Keratinocyte (primary cell): ENCODE data around the gene PAPPA2. TPM values are rescaled to one million over a fixed set of nuclear protein-coding genes. Genes with fewer than 3 reads are reported as not detected.

Experiments
- DNase-seq: peaks from one replicate; pipeline ENCODE4 v3.0.0-alpha.2; 2011; ENCODE audit warnings: low read depth, missing footprints, low spot score
- FAIRE-seq: peaks from 2 replicates; lab custom pipeline; 2011; peaks lifted over from hg19 to GRCh38; lab: Jason Lieb, UNC
- H2AFZ ChIP-seq: 2 replicates; pipeline ENCODE4 v1.6.0; 2012; ENCODE audit warnings: low read length, control low read depth, inconsistent platforms; ENCODE audit not compliant: control insufficient read depth
- H3K27ac ChIP-seq: 2 replicates; pipeline ENCODE4 v1.5.1; 2011; ENCODE audit warnings: low read length; ENCODE audit not compliant: control insufficient read depth, insufficient read depth
- H3K27me3 ChIP-seq: 3 replicates; pipeline ENCODE4 v1.6.0; 2011; ENCODE audit warnings: low read length; ENCODE audit not compliant: control insufficient read depth, insufficient read depth; ENCODE audit errors: extremely low read depth
- H3K36me3 ChIP-seq, 2 experiments: 2 replicates in 1 of 2; 3 replicates in 1 of 2; pipeline ENCODE4 v1.5.1; 2011; ENCODE audit warnings: low read length in 2 of 2, mild to moderate bottlenecking in 1 of 2; ENCODE audit not compliant: control insufficient read depth in 2 of 2, insufficient read depth in 2 of 2; ENCODE audit errors: extremely low read depth in 1 of 2
- H3K4me1 ChIP-seq: 3 replicates; pipeline ENCODE4 v1.5.1; 2011; ENCODE audit warnings: low read length; ENCODE audit not compliant: control insufficient read depth, insufficient read depth; ENCODE audit errors: extremely low read depth
- H3K4me2 ChIP-seq: 3 replicates; pipeline ENCODE4 v1.6.0; 2011; ENCODE audit warnings: low read depth, low read length; ENCODE audit not compliant: control insufficient read depth, insufficient read depth; ENCODE audit errors: extremely low read depth
- H3K4me3 ChIP-seq, 3 experiments: fragments of 200-600 bp in 1 of 3; sonication (generic) in 1 of 3; 2 replicates in 2 of 3; 3 replicates in 1 of 3; pipeline ENCODE4 v1.5.1; 2011 to 2016; ENCODE audit warnings: low read length in 3 of 3, mild to moderate bottlenecking in 3 of 3, control low read depth in 2 of 3, inconsistent platforms in 1 of 3, low read depth in 1 of 3, mixed read lengths in 1 of 3, mixed run types in 1 of 3, moderate library complexity in 1 of 3; ENCODE audit not compliant: control insufficient read depth in 2 of 3, insufficient read depth in 2 of 3; ENCODE audit errors: extremely low read depth in 1 of 3
- H3K79me2 ChIP-seq: 2 replicates; pipeline ENCODE4 v1.6.0; 2012; ENCODE audit warnings: low read length; ENCODE audit not compliant: control insufficient read depth, insufficient read depth
- H3K9ac ChIP-seq: 3 replicates; pipeline ENCODE4 v1.6.0; 2011; ENCODE audit warnings: low read length; ENCODE audit not compliant: control insufficient read depth, insufficient read depth; ENCODE audit errors: extremely low read depth
- H3K9me1 ChIP-seq: 3 replicates; pipeline ENCODE4 v1.6.0; 2011; ENCODE audit warnings: low read length; ENCODE audit not compliant: control insufficient read depth, insufficient read depth; ENCODE audit errors: extremely low read depth
- H3K9me3 ChIP-seq: 2 replicates; pipeline ENCODE4 v1.5.1; 2012; ENCODE audit warnings: low read depth, low read length; ENCODE audit not compliant: control insufficient read depth
- H4K20me1 ChIP-seq: 3 replicates; pipeline ENCODE4 v1.6.0; 2011; ENCODE audit warnings: low read length; ENCODE audit not compliant: control insufficient read depth, insufficient read depth; ENCODE audit errors: extremely low read depth
- EZH2 ChIP-seq: IDR thresholded peaks from one replicate; pipeline ENCODE4 v1.6.1; 2012; ENCODE audit warnings: inconsistent platforms, mild to moderate bottlenecking, low read length, moderate library complexity
- dilution Hi-C: fragments of 300-500 bp; cut with MboI; formaldehyde crosslinking; loops from one replicate; pipeline ENCODE4 v1.7.0; 2020; ENCODE audit warnings: low sequenced_read_pairs; ENCODE audit not compliant: extremely low pct_ligation_motif_present
- polyA plus RNA-seq, 5 experiments: library from polyadenylated mRNA; depleted of rRNA in 3 of 5; stranded (reverse) in 3 of 5; stranded (forward) in 1 of 5; unstranded in 1 of 5; fragments of >200 nt; gene quantifications; 1 replicate in 1 of 5; 2 replicates in 3 of 5; 3 replicates in 1 of 5; pipeline versions ENCODE4 v1.2.1 to v1.2.3, GENCODE V29; 2011 to 2012; ENCODE audit warnings: missing spikeins in 2 of 5, low read depth in 1 of 5, low replicate concordance in 1 of 5
- TF ChIP-seq, protein P1 (sequence below), 3 experiments: IDR thresholded peaks in 1 of 3; conservative IDR thresholded peaks in 1 of 3; optimal IDR thresholded peaks in 1 of 3; 2 replicates in 2 of 3; 3 replicates in 1 of 3; pipeline versions ENCODE3 to v1.5.1; 2011; ENCODE audit warnings: low read length in 3 of 3, mild to moderate bottlenecking in 3 of 3, moderate library complexity in 2 of 3, control low read depth in 1 of 3, inconsistent platforms in 1 of 3; ENCODE audit not compliant: insufficient read depth in 2 of 3; ENCODE audit errors: extremely low read depth in 1 of 3

Gene PAPPA2
- polyA plus RNA-seq, 1 donor (not counting 4 experiments of a cell fraction or from before 2014, with no cell fraction given) = 0.07 TPM

DNA sequence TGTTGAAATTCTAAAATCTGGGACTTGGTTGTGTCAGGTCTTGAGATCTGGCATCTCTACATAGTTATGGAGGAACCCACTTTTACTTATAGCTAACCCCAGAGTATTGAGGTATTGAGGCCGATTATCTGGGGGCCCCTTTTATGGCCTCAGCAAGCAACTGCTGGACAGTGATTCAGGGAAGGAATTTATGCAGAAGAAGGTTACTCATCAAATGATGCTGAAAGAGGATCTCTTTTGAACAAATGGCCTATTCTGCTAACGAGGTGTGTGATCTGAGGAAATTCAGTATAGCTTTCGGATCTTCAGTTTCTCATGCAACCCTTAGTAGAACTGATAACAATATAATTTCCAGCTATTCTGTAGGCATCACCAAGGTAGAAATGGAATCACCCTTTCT is 239.9 kb downstream of the PAPPA2 start:
- Histone ChIP-seq H4K20me1 (no peaks in the 10 kb centered on the region), H3K36me3 (no peaks in the 10 kb centered on the region), H3K4me1 (no peaks in the 10 kb centered on the region), H3K79me2 (no peaks in the 10 kb centered on the region), H3K27me3 (no peaks in the 10 kb centered on the region), H3K9me1 (no peaks in the 10 kb centered on the region), H2AFZ (no peak overlapping the region), H3K9me3 (no peaks in the 10 kb centered on the region), H3K4me3 (no peak overlapping the region), H3K9ac (no peak overlapping the region), H3K4me2 (no peak overlapping the region), H3K27ac (no peak overlapping the region)
- TF ChIP-seq, protein P1, sequence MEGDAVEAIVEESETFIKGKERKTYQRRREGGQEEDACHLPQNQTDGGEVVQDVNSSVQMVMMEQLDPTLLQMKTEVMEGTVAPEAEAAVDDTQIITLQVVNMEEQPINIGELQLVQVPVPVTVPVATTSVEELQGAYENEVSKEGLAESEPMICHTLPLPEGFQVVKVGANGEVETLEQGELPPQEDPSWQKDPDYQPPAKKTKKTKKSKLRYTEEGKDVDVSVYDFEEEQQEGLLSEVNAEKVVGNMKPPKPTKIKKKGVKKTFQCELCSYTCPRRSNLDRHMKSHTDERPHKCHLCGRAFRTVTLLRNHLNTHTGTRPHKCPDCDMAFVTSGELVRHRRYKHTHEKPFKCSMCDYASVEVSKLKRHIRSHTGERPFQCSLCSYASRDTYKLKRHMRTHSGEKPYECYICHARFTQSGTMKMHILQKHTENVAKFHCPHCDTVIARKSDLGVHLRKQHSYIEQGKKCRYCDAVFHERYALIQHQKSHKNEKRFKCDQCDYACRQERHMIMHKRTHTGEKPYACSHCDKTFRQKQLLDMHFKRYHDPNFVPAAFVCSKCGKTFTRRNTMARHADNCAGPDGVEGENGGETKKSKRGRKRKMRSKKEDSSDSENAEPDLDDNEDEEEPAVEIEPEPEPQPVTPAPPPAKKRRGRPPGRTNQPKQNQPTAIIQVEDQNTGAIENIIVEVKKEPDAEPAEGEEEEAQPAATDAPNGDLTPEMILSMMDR (optimal IDR thresholded peaks at IDR 0.05 in 1 of 3, IDR thresholded peaks at IDR 0.05 in 1 of 3, conservative IDR thresholded peaks at IDR 0.05 in 1 of 3; ENCODE audit: extremely low read depth in 1 of 3, insufficient read depth in 2 of 3, low read length in 3 of 3) = no peak
- no peak for TF ChIP-seq EZH2
- FAIRE-seq = no peak
- dilution Hi-C loops = no loop called here
- DNase-seq = no peak

DNA sequence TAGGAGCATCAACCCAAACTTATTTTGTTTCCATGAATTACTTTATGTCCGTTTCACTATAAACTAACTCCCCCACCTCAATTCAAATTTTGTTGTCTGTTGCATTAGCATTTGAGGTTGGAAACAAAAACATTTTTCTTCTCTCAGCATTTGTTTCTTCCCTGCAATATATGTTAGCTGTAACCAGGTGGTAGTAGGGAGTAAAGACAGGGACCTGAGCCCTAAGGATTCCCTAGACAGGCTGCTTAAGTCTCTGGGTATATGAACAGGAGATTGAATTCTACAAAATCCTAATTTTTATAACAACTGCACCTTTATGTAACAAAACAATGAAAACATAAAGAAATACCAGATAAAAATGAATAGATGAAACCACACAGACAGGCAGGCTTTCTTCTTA is 242.6 kb downstream of the PAPPA2 start:
- no peak for FAIRE-seq
- H3K36me3 ChIP-seq = no peaks in the 10 kb centered on the region

More for the DNA sequence above, 242.6 kb downstream of the PAPPA2 start:
- H3K27me3 ChIP-seq = no peaks in the 10 kb centered on the region
- no peaks in the 10 kb centered on the region for H3K4me1 ChIP-seq
- H3K9me1 ChIP-seq = no peaks in the 10 kb centered on the region
- no peaks in the 10 kb centered on the region for H3K9me3 ChIP-seq
- H3K4me2 ChIP-seq = no peak overlapping the region
- H3K27ac ChIP-seq = no peak overlapping the region
- H3K4me3 ChIP-seq = no peak overlapping the region
- no peak overlapping the region for H2AFZ ChIP-seq
- TF ChIP-seq, protein P1 (optimal IDR thresholded peaks at IDR 0.05 in 1 of 3, IDR thresholded peaks at IDR 0.05 in 1 of 3, conservative IDR thresholded peaks at IDR 0.05 in 1 of 3; ENCODE audit: extremely low read depth in 1 of 3, insufficient read depth in 2 of 3, low read length in 3 of 3) = no peak
- no peak for TF ChIP-seq EZH2
- no peaks in the 10 kb centered on the region for H4K20me1 ChIP-seq
- H3K79me2 ChIP-seq = no peaks in the 10 kb centered on the region
- no peak for DNase-seq
- dilution Hi-C loops = no loop called here
- no peak overlapping the region for H3K9ac ChIP-seq
